HUES64 (cell line): ENCODE results near the gene ANO1.

Experiments
- H3K27ac ChIP-seq: 2 replicates; pipeline ENCODE4 v1.7.0; 2013; ENCODE audit warnings: low read depth, low read length, inconsistent platforms
- H3K27me3 ChIP-seq: 2 replicates; pipeline ENCODE4 v1.6.1; 2013; ENCODE audit warnings: mild to moderate bottlenecking, low read length; ENCODE audit not compliant: insufficient read depth
- H3K36me3 ChIP-seq: 2 replicates; pipeline ENCODE4 v1.6.1; 2013; ENCODE audit warnings: mild to moderate bottlenecking, low read length; ENCODE audit not compliant: insufficient read depth
- H3K4me1 ChIP-seq: 2 replicates; pipeline ENCODE4 v1.6.1; 2013; ENCODE audit warnings: mild to moderate bottlenecking, low read length, moderate library complexity; ENCODE audit not compliant: insufficient read depth
- H3K4me3 ChIP-seq: 2 replicates; pipeline ENCODE4 v1.5.1; 2013; ENCODE audit warnings: mild to moderate bottlenecking, low read length, moderate library complexity
- H3K9ac ChIP-seq: 2 replicates; pipeline ENCODE4 v1.6.1; 2013; ENCODE audit warnings: mild to moderate bottlenecking, low read depth, low read length
- H3K9me3 ChIP-seq: 2 replicates; pipeline ENCODE4 v1.6.1; 2013; ENCODE audit warnings: low read depth, low read length; ENCODE audit not compliant: insufficient read depth
- WGBS: fragments of 150-250, 120-280 bp; methylation state at CpG from one replicate; pipeline ENCODE4 v1.1.7; 2013; ENCODE audit warnings: missing lambda C conversion rate; 5-methylcytosine and 5-hydroxymethylcytosine counted together

Gene ANO1

GRCh38 chr11:70170596-70171210 is 92.6 kb downstream of the ANO1 start:
- H3K27me3 ChIP-seq = no peaks in the 10 kb centered on the region
- H3K36me3 ChIP-seq = no peaks in the 10 kb centered on the region
- H3K4me3 ChIP-seq = no peak overlapping the region
- no peak overlapping the region for H3K27ac ChIP-seq
- WGBS = 95% methylated on average over 22 of the region's 22 CpGs
- no peak overlapping the region for H3K9ac ChIP-seq
- H3K9me3 ChIP-seq = no peaks in the 10 kb centered on the region
- peaks cover 12% of the 10 kb centered on the region; the same call in 1 of the 2 replicates for H3K4me1 ChIP-seq

- WGBS = 92% methylated on average over 4 of the region's 4 CpGs
- no peaks in the 10 kb centered on the region for H3K36me3 ChIP-seq
Measured at GRCh38 chr11:70173018-70173417, 94.9 kb downstream of the ANO1 start.

GRCh38 chr11:70174547-70175235 is 96.6 kb downstream of the ANO1 start:
- Histone ChIP-seq H3K9ac (no peak overlapping the region), H3K27me3 (no peaks in the 10 kb centered on the region), H3K4me3 (no peak overlapping the region), H3K4me1 (peaks cover 12% of the 10 kb centered on the region; the same call in 1 of the 2 replicates), H3K36me3 (no peaks in the 10 kb centered on the region), H3K9me3 (no peaks in the 10 kb centered on the region), H3K27ac (no peak overlapping the region; the same call in 1 of the 2 replicates)
- 84% methylated on average over 17 of the region's 17 CpGs for WGBS

More at GRCh38 chr11:70173018-70173417, 94.9 kb downstream of the ANO1 start:
- peaks cover 12% of the 10 kb centered on the region; the same call in 1 of the 2 replicates for H3K4me1 ChIP-seq
- H3K27me3 ChIP-seq = no peaks in the 10 kb centered on the region
- H3K9ac ChIP-seq = no peak overlapping the region
- H3K4me3 ChIP-seq = no peak overlapping the region
- no peaks in the 10 kb centered on the region for H3K9me3 ChIP-seq
- H3K27ac ChIP-seq = no peak overlapping the region

- no peaks in the 10 kb centered on the region for H3K9me3 ChIP-seq
- H3K27me3 ChIP-seq = no peaks in the 10 kb centered on the region
- WGBS = 72% methylated on average over 15 of the region's 15 CpGs
- H3K4me3 ChIP-seq = no peak overlapping the region
- no peak overlapping the region for H3K9ac ChIP-seq
- H3K36me3 ChIP-seq = no peaks in the 10 kb centered on the region
- H3K27ac ChIP-seq = no peak overlapping the region; the same call in 1 of the 2 replicates
- H3K4me1 ChIP-seq = peaks cover 12% of the 10 kb centered on the region; the same call in 1 of the 2 replicates
Measured at GRCh38 chr11:70175236-70175698, 97.2 kb downstream of the ANO1 start.

- H3K4me1 ChIP-seq = peaks cover 12% of the 10 kb centered on the region; the same call in 1 of the 2 replicates
- H3K36me3 ChIP-seq = no peaks in the 10 kb centered on the region
- no peaks in the 10 kb centered on the region for H3K9me3 ChIP-seq
- H3K9ac ChIP-seq = no peak overlapping the region
- WGBS = 90% methylated on average over 39 of the region's 39 CpGs
- no peak overlapping the region for H3K4me3 ChIP-seq
- no peak overlapping the region for H3K27ac ChIP-seq
- H3K27me3 ChIP-seq = no peaks in the 10 kb centered on the region
Measured at GRCh38 chr11:70176940-70177689, 99.0 kb downstream of the ANO1 start.

- Histone ChIP-seq H3K9me3 (no peaks in the 10 kb centered on the region), H3K36me3 (no peaks in the 10 kb centered on the region), H3K4me3 (no peak overlapping the region), H3K27me3 (no peaks in the 10 kb centered on the region), H3K4me1 (no peaks in the 10 kb centered on the region), H3K9ac (no peak overlapping the region), H3K27ac (no peak overlapping the region)
- WGBS = 90% methylated on average over 11 of the region's 11 CpGs
Measured at GRCh38 chr11:70180906-70181305, 102.8 kb downstream of the ANO1 start.

GRCh38 chr11:70182266-70182665 is 104.1 kb downstream of the ANO1 start:
- WGBS = 94% methylated on average over 18 of the region's 18 CpGs
- no peaks in the 10 kb centered on the region for H3K4me1 ChIP-seq
- H3K27ac ChIP-seq = no peak overlapping the region
- no peaks in the 10 kb centered on the region for H3K9me3 ChIP-seq
- no peak overlapping the region for H3K9ac ChIP-seq
- H3K27me3 ChIP-seq = no peaks in the 10 kb centered on the region
- no peak overlapping the region for H3K4me3 ChIP-seq
- H3K36me3 ChIP-seq = no peaks in the 10 kb centered on the region

- no peak overlapping the region for H3K27ac ChIP-seq
- WGBS = no CpG with 5 or more reads among the region's 1 CpG
- no peak overlapping the region for H3K9ac ChIP-seq
- H3K4me1 ChIP-seq = no peaks in the 10 kb centered on the region
- no peak overlapping the region for H3K4me3 ChIP-seq
- no peaks in the 10 kb centered on the region for H3K27me3 ChIP-seq
- H3K9me3 ChIP-seq = no peaks in the 10 kb centered on the region
- H3K36me3 ChIP-seq = no peaks in the 10 kb centered on the region
Measured at GRCh38 chr11:70183032-70183431, 104.9 kb downstream of the ANO1 start.

GRCh38 chr11:70183483-70184176 is 105.5 kb downstream of the ANO1 start:
- Histone ChIP-seq H3K4me1 (no peaks in the 10 kb centered on the region), H3K27me3 (no peaks in the 10 kb centered on the region), H3K27ac (no peak overlapping the region), H3K36me3 (no peaks in the 10 kb centered on the region), H3K4me3 (no peak overlapping the region), H3K9me3 (no peaks in the 10 kb centered on the region), H3K9ac (no peak overlapping the region)
- 93% methylated on average over 11 of the region's 11 CpGs for WGBS

GRCh38 chr11:70184396-70184795 is 106.3 kb downstream of the ANO1 start:
- Histone ChIP-seq H3K27me3 (no peaks in the 10 kb centered on the region), H3K36me3 (no peaks in the 10 kb centered on the region), H3K27ac (no peak overlapping the region), H3K4me1 (no peaks in the 10 kb centered on the region), H3K9me3 (no peaks in the 10 kb centered on the region), H3K4me3 (no peak overlapping the region), H3K9ac (no peak overlapping the region)
- 90% methylated on average over 9 of the region's 9 CpGs for WGBS
